HCT116 (cell line): ENCODE measurements around the gene WDR76. TPM values are rescaled to one million over a fixed set of nuclear protein-coding genes. Genes with fewer than 3 reads are reported as not detected.
"Not testable (repeated sequence)": the region's sequence is repeated elsewhere in the genome, so short reads cannot be mapped to it uniquely, and the experiment has no call there.

ENCODE experiments used
- ATAC-seq: fragments of 200-7000 bp; cut with Tn5 transposase; 2 replicates; pipeline ENCODE4 v1.9.1; 2020; ENCODE audit warnings: mild to moderate bottlenecking, moderate library complexity
- BruUV-seq: library from RNA; stranded (reverse); fragments of 400-500 nt; replicated peaks from 2 replicates; lab custom pipeline; 2021; lab: Mats Ljungman, UMichigan
- CTCF ChIA-PET: fragments of 300-600 bp; sonication (Branson Sonifier 250); formaldehyde crosslinking; loops from one replicate; lab custom pipeline; 2021; ENCODE audit warnings: antibody characterized with exemption; lab: Charles Lee
- POLR2A ChIA-PET: fragments of 300-600, 350-600 bp; sonication (Branson Sonifier 250); formaldehyde crosslinking; loops from one replicate; lab custom pipeline; 2021; ENCODE audit warnings: antibody characterized with exemption; lab: Charles Lee
- RAD21 ChIA-PET, 2 experiments: fragments of 300-600 bp; sonication (Branson Sonifier 250); formaldehyde crosslinking; loops; one replicate each; lab custom pipeline; 2023; ENCODE audit warnings: low total read pairs in 2 of 2; ENCODE audit not compliant: uncharacterized antibody in 2 of 2, unreplicated experiment in 2 of 2, low non-redundant PET in 1 of 2; lab: Charles Lee
- DNase-seq: peaks from one replicate; pipeline ENCODE4 v3.0.0-alpha.2; 2010; ENCODE audit warnings: low read depth, low spot score
- H2AFZ ChIP-seq: fragments of 200-600 bp; shearing (Covaris generic), sonication (generic); 2 replicates; pipeline ENCODE4 v1.6.1; 2017; ENCODE audit warnings: low read depth, mixed run types, mixed read lengths, antibody characterized with exemption, low read length; ENCODE audit not compliant: poor library complexity, severe bottlenecking
- H3K27ac ChIP-seq: 2 replicates; pipeline ENCODE4 v1.5.1; 2012; ENCODE audit warnings: low read depth, low read length
- H3K27me3 ChIP-seq: fragments of 200-600 bp; sonication (generic); 2 replicates; pipeline ENCODE4 v1.6.1; 2016; ENCODE audit warnings: mixed run types, low read length, mixed read lengths; ENCODE audit not compliant: insufficient read depth
- H3K36me3 ChIP-seq, 2 experiments: fragments of 200-500 bp in 1 of 2; fragments of 200-600 bp in 1 of 2; sonication (Bioruptor generic) in 1 of 2; sonication (generic) in 1 of 2; 2 replicates each; pipeline versions ENCODE4 v1.5.1 to v1.6.1; 2014 to 2016; ENCODE audit warnings: low read length in 2 of 2, inconsistent platforms in 1 of 2, mixed read lengths in 1 of 2, mixed run types in 1 of 2; ENCODE audit not compliant: insufficient read depth in 2 of 2, control insufficient read depth in 1 of 2
- H3K4me1 ChIP-seq, 2 experiments: fragments of 200-600 bp in 1 of 2; sonication (generic) in 1 of 2; 2 replicates each; pipeline versions ENCODE4 v1.5.1 to v1.6.1; 2012 to 2017; ENCODE audit warnings: low read length in 2 of 2, inconsistent platforms in 1 of 2, mild to moderate bottlenecking in 1 of 2, mixed read lengths in 1 of 2, mixed run types in 1 of 2, moderate library complexity in 1 of 2; ENCODE audit not compliant: insufficient read depth in 2 of 2, control insufficient read depth in 1 of 2
- H3K4me2 ChIP-seq: fragments of 200-600 bp; sonication (generic); 2 replicates; pipeline ENCODE4 v1.6.1; 2017; ENCODE audit warnings: mixed run types, low read length, mixed read lengths
- H3K4me3 ChIP-seq, 2 experiments: fragments of 200-600 bp in 1 of 2; sonication (generic) in 1 of 2; replicated peaks in 1 of 2; 2 replicates each; pipeline ENCODE4 v1.5.1; 2011 to 2016; ENCODE audit warnings: low read length in 2 of 2, control low read depth in 1 of 2, low read depth in 1 of 2, mild to moderate bottlenecking in 1 of 2, mixed read lengths in 1 of 2, mixed run types in 1 of 2
- H3K79me2 ChIP-seq: fragments of 200-600 bp; sonication (generic); 2 replicates; pipeline ENCODE4 v1.6.1; 2017; ENCODE audit warnings: mild to moderate bottlenecking, mixed run types, low read length, moderate library complexity, mixed read lengths; ENCODE audit not compliant: insufficient read depth
- H3K9ac ChIP-seq: fragments of 200-600 bp; sonication (generic); 2 replicates; pipeline ENCODE4 v1.6.1; 2016; ENCODE audit warnings: low read length, mixed read lengths
- H3K9me2 ChIP-seq: fragments of 200-600 bp; sonication (generic), shearing (Covaris generic); 2 replicates; pipeline ENCODE4 v1.6.1; 2017; ENCODE audit warnings: mixed run types, mild to moderate bottlenecking, moderate library complexity; ENCODE audit not compliant: insufficient read depth
- H3K9me3 ChIP-seq, 2 experiments: fragments of 200-500 bp in 1 of 2; fragments of 200-600 bp in 1 of 2; sonication (Bioruptor generic) in 1 of 2; sonication (generic) in 1 of 2; 2 replicates each; pipeline ENCODE4 v1.6.1; 2014 to 2017; ENCODE audit warnings: low read length in 2 of 2, mixed read lengths in 2 of 2, inconsistent platforms in 1 of 2, low read depth in 1 of 2, mild to moderate bottlenecking in 1 of 2, mixed run types in 1 of 2, moderate library complexity in 1 of 2; ENCODE audit not compliant: control insufficient read depth in 1 of 2, insufficient read depth in 1 of 2
- H4K20me1 ChIP-seq: fragments of 200-600 bp; sonication (generic), shearing (Covaris generic); 2 replicates; pipeline ENCODE4 v1.6.1; 2017; ENCODE audit warnings: mixed run types, mild to moderate bottlenecking, moderate library complexity; ENCODE audit not compliant: insufficient read depth
- CEBPB ChIP-seq: IDR thresholded peaks from 2 replicates; pipeline ENCODE4 v1.6.1; 2012; ENCODE audit warnings: low read depth
- ELF1 ChIP-seq: IDR thresholded peaks from 2 replicates; pipeline ENCODE4 v1.6.1; 2012; ENCODE audit warnings: low read depth, borderline replicate concordance
- EZH2 ChIP-seq: fragments of 200-600 bp; sonication (generic); IDR thresholded peaks from 2 replicates; pipeline ENCODE4 v1.6.1; 2017; ENCODE audit warnings: antibody characterized with exemption, mixed run types
- FOSL1 ChIP-seq: IDR thresholded peaks from 2 replicates; pipeline ENCODE4 v1.6.1; 2012; ENCODE audit warnings: low read depth
- JUND ChIP-seq: IDR thresholded peaks from 2 replicates; pipeline ENCODE4 v1.6.1; 2012
- POLR2A ChIP-seq: IDR thresholded peaks from 2 replicates; pipeline ENCODE4 v1.7.0; 2011; ENCODE audit warnings: borderline replicate concordance; ENCODE audit not compliant: insufficient read depth, insufficient read length; ENCODE audit errors: extremely low read depth
- POLR2AphosphoS5 ChIP-seq: IDR thresholded peaks from 2 replicates; pipeline ENCODE4 v1.6.1; 2011; ENCODE audit warnings: mild to moderate bottlenecking, low read depth, low read length, moderate library complexity
- SIN3A ChIP-seq: IDR thresholded peaks from 2 replicates; pipeline ENCODE4 v1.6.1; 2012; ENCODE audit warnings: low read depth
- SRF ChIP-seq: IDR thresholded peaks from 2 replicates; pipeline ENCODE4 v1.6.1; 2012; ENCODE audit warnings: low read depth
- TCF7L2 ChIP-seq: IDR thresholded peaks from 2 replicates; pipeline ENCODE4 v1.7.0; 2011; ENCODE audit warnings: borderline replicate concordance, inconsistent platforms; ENCODE audit not compliant: insufficient read depth, insufficient read length; ENCODE audit errors: extremely low read depth
- YY1 ChIP-seq: IDR thresholded peaks from 2 replicates; pipeline ENCODE4 v1.6.1; 2011; ENCODE audit warnings: low read length, low read depth, moderate library complexity, mild to moderate bottlenecking; ENCODE audit not compliant: insufficient replicate concordance; ENCODE audit errors: extremely low read depth
- ZNF274 ChIP-seq: fragments of 200-500 bp; sonication (Bioruptor generic); IDR thresholded peaks from 2 replicates; pipeline ENCODE4 v1.6.1; 2014; ENCODE audit warnings: mild to moderate bottlenecking, low read depth, low read length, inconsistent platforms
- intact Hi-C: fragments of 100-400 bp; cut with micrococcal nuclease; formaldehyde crosslinking; loops from 2 replicates; pipeline ENCODE4 v1.10.0; 2022
- total RNA-seq: library from RNA; stranded (reverse); gene quantifications from one replicate; pipeline ENCODE4 v1.2.1, GENCODE V29; 2021; ENCODE audit not compliant: unreplicated experiment
- TF ChIP-seq, protein P1 (sequence below): IDR thresholded peaks from 2 replicates; pipeline ENCODE4 v1.6.1; 2012
- TF ChIP-seq, protein P2 (sequence below): IDR thresholded peaks from 2 replicates; pipeline ENCODE4 v1.6.1; 2011; ENCODE audit warnings: mild to moderate bottlenecking, low read length, moderate library complexity; ENCODE audit not compliant: insufficient replicate concordance; ENCODE audit errors: extremely low read depth
- TF ChIP-seq, protein P3 (sequence below): IDR thresholded peaks from 2 replicates; pipeline ENCODE4 v1.6.1; 2012

WDR76 gene
- total RNA-seq, 1 experiment from 2014 or later: 33.0 TPM

DNA sequence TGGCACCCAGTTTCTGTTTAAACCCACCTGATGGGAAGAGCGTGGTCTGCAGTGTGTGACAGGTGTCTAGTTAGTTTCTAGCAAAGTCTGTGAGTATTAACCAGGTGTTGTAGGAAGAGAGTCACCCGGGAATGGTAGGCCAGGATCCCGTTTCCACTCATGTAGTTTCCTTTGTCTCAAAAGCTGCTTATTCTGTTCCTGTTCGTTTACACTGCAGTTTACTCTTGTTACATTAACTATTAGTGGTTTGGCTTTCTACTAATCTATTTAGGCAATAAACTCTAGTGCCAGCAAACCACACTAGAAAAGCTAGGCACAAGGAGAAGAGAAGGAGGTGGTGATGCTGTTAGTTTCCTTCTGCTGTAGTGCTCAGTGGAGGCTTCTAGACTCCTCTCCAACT, 32.7 kb downstream of the WDR76 start (continued):
- TF ChIP-seq EZH2 (no peak), ZNF274 (no peak)

DNA sequence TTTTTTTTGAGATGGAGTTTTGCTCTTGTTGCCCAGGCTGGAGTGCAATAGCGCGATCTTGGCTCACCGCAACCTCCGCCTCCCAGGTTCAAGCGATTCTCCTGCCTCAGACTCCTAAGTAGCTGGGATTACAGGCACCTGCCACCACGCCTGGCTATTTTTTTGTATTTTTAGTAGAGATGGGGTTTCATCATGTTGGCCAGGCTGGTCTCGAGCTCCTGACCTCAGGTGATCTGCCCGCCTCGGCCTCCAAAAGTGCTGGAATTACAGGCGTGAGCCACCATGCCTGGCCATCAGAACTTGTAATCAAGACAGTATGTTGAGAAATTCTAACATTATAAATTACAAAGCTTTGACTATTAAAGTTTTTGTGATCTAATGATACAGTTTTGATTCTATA, 39.8 kb downstream of the WDR76 start:
- H3K9me3 ChIP-seq, CTCF ChIA-PET, H3K27me3 ChIP-seq, H2AFZ ChIP-seq, POLR2A ChIA-PET, DNase-seq, H3K4me3 ChIP-seq, H3K79me2 ChIP-seq, H3K9me2 ChIP-seq, RAD21 ChIA-PET, H3K27ac ChIP-seq, intact Hi-C loops, H3K9ac ChIP-seq, ATAC-seq, H3K4me1 ChIP-seq, H4K20me1 ChIP-seq, H3K4me2 ChIP-seq: not testable (repeated sequence)
- BruUV-seq: TSS peak; percentile 27
- H3K36me3 ChIP-seq: peaks cover 11% of the 10 kb centered on the region in 2 experiments; a peak in 3 of 4 replicates

DNA sequence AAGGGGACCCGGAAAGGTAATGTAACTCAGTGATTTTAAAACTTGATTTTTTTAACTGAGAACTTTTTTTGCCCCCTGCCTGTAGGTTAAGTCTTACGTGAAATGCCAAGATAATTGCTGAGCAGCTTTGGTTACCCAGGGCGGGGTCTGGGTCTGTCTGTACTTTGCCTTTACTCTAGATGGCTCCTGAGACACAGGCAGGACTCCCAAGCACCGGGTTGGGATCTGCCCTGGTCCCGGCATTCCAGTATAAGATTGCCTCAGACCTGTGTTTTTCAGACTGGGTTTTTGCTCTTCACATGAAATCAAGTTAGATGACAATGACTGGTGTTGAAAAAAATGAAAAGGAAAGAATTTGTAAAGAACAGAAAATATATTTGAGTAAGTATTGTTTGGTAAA, 40.3 kb downstream of the WDR76 start:
- intact Hi-C loops: no loop called here
- Histone ChIP-seq H3K4me2 (no peak overlapping the region), H2AFZ (no peak overlapping the region), H3K9me3 (no peaks in the 10 kb centered on the region), H3K79me2 (no peaks in the 10 kb centered on the region; the same call in 1 of the 2 replicates), H3K4me1 (no peaks in the 10 kb centered on the region), H4K20me1 (no peaks in the 10 kb centered on the region), H3K4me3 (no peak overlapping the region), H3K27ac (no peak overlapping the region), H3K9ac (no peak overlapping the region), H3K27me3 (no peaks in the 10 kb centered on the region), H3K9me2 (no peaks in the 10 kb centered on the region), H3K36me3 (peaks cover 10 to 14% of the 10 kb centered on the region in 2 experiments; a peak in 2 of 4 replicates)
- ChIA-PET POLR2A (no interaction called here), CTCF (no interaction called here), RAD21 (no interaction called here)
- DNase-seq (no peak), ATAC-seq (0 out of 2 replicates have a peak, but pooled peaks have one; percentile 34)
- no TSS peak for BruUV-seq
- TF ChIP-seq EZH2 (no peak), ELF1 (no peak), POLR2AphosphoS5 (no peak), CEBPB (no peak), SRF (no peak), SIN3A (no peak), YY1 (no peak), JUND (no peak), POLR2A (no peak), FOSL1 (no peak), TCF7L2 (no peak)
- TF ChIP-seq, protein P1, sequence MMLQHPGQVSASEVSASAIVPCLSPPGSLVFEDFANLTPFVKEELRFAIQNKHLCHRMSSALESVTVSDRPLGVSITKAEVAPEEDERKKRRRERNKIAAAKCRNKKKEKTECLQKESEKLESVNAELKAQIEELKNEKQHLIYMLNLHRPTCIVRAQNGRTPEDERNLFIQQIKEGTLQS: no peak
- TF ChIP-seq, protein P2, sequence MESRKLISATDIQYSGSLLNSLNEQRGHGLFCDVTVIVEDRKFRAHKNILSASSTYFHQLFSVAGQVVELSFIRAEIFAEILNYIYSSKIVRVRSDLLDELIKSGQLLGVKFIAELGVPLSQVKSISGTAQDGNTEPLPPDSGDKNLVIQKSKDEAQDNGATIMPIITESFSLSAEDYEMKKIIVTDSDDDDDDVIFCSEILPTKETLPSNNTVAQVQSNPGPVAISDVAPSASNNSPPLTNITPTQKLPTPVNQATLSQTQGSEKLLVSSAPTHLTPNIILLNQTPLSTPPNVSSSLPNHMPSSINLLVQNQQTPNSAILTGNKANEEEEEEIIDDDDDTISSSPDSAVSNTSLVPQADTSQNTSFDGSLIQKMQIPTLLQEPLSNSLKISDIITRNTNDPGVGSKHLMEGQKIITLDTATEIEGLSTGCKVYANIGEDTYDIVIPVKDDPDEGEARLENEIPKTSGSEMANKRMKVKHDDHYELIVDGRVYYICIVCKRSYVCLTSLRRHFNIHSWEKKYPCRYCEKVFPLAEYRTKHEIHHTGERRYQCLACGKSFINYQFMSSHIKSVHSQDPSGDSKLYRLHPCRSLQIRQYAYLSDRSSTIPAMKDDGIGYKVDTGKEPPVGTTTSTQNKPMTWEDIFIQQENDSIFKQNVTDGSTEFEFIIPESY: no peak
- TF ChIP-seq, protein P3, sequence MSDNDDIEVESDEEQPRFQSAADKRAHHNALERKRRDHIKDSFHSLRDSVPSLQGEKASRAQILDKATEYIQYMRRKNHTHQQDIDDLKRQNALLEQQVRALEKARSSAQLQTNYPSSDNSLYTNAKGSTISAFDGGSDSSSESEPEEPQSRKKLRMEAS: no peak
